WTC11 (cell line): ENCODE measurements around the gene AP4S1.

Source experiments
- CREB1 ChIP-seq: sonication (generic); formaldehyde crosslinking; IDR thresholded peaks from 2 replicates; pipeline ENCODE4 v1.8.0; 2023; ENCODE audit warnings: mild to moderate bottlenecking, missing genetic modification reagents
- CTCF ChIP-seq: fragments of 200-600 bp; IDR thresholded peaks from 2 replicates; pipeline ENCODE4 v1.8.0; 2022; ENCODE audit warnings: antibody characterized with exemption
- HMGA2 ChIP-seq: fragments of 250-450 bp; sonication (Bioruptor Pico); IDR thresholded peaks from 2 replicates; pipeline ENCODE4 v1.4.0; 2021; ENCODE audit warnings: mild to moderate bottlenecking, moderate library complexity
- MXD4 ChIP-seq: fragments of 250-450 bp; sonication (Bioruptor Pico); IDR thresholded peaks from 2 replicates; pipeline ENCODE4 v1.8.0; 2021; ENCODE audit warnings: mild to moderate bottlenecking, moderate library complexity, borderline replicate concordance
- NFYB ChIP-seq: sonication (generic); formaldehyde crosslinking; conservative IDR thresholded peaks from 2 replicates; pipeline ENCODE4 v1.8.0; 2022; ENCODE audit warnings: low read depth, missing genetic modification reagents
- USF1 ChIP-seq: sonication (generic); formaldehyde crosslinking; IDR thresholded peaks from 2 replicates; pipeline ENCODE4 v1.8.0; 2022; ENCODE audit warnings: mild to moderate bottlenecking, missing genetic modification reagents
- USF2 ChIP-seq: sonication (generic); formaldehyde crosslinking; IDR thresholded peaks from 2 replicates; pipeline ENCODE4 v1.8.1; 2023; ENCODE audit warnings: mild to moderate bottlenecking, missing genetic modification reagents, moderate library complexity
- ZNF121 ChIP-seq: sonication (generic); formaldehyde crosslinking; IDR thresholded peaks from 2 replicates; pipeline ENCODE4 v1.8.0; 2023; ENCODE audit warnings: missing genetic modification reagents
- TF ChIP-seq, protein P1 (sequence below): sonication (generic); formaldehyde crosslinking; IDR thresholded peaks from 2 replicates; pipeline ENCODE4 v1.8.0; 2022; ENCODE audit warnings: mild to moderate bottlenecking, missing genetic modification reagents
- TF ChIP-seq, protein P2 (sequence below): sonication (generic); formaldehyde crosslinking; conservative IDR thresholded peaks from 2 replicates; pipeline ENCODE4 v1.8.1; 2022; ENCODE audit warnings: mild to moderate bottlenecking, missing genetic modification reagents

DNA sequence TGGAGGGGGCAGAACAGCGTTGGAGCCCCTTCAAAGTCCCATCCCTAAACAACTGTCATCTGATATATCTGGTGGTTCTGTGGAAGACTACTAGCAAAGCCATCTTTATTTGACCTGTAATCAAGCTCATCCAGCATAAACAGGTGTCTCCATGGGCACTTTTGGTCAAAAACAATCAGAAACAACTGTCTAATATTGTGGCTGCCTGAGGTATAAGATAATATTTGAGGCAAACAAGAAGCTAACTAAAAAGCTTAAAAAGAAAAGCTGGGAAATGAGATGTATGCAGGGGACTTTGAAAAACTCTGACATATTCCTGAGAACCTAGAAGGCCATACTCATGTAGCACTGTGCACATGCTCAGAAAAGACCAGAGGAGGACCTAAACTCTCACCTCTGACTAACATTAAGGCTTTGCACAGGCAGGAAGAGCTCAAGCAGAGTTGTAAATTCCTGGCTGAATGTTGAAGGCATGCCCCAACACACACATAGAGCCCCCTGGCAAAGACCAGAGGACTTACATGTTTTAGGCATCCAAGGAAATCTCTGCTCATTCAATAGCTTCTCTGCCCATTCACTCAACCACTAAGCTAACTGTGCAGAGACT, 27.2 kb upstream of the AP4S1 start:
- TF ChIP-seq CTCF (no peak), USF2 (CRISPR knock-in tag) (no peak), HMGA2 (CRISPR knock-in tag) (no peak), CREB1 (CRISPR knock-in tag) (no peak), ZNF121 (CRISPR knock-in tag) (no peak), NFYB (CRISPR knock-in tag) (no peak), USF1 (CRISPR knock-in tag) (no peak), MXD4 (CRISPR knock-in tag) (no peak)
- TF ChIP-seq, protein P1, sequence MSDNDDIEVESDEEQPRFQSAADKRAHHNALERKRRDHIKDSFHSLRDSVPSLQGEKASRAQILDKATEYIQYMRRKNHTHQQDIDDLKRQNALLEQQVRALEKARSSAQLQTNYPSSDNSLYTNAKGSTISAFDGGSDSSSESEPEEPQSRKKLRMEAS (CRISPR knock-in tag) = no peak
- TF ChIP-seq, protein P2, sequence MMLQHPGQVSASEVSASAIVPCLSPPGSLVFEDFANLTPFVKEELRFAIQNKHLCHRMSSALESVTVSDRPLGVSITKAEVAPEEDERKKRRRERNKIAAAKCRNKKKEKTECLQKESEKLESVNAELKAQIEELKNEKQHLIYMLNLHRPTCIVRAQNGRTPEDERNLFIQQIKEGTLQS (CRISPR knock-in tag) = no peak
